Naive thymus-derived CD4-positive, alpha-beta T cell (primary cell): Measurements from ENCODE around the gene SGTA. TPM values are rescaled to one million over a fixed set of nuclear protein-coding genes. Genes with fewer than 3 reads are reported as not detected.

ENCODE experiments used
- ATAC-seq: fragments of 150-1000 bp; cut with Tn5 transposase; 2 replicates; pipeline ENCODE4 v1.10.0; 2021; ENCODE audit warnings: mild to moderate bottlenecking, moderate library complexity
- CTCF ChIA-PET: fragments of 350-600 bp; sonication (Branson Sonifier 250); formaldehyde crosslinking; loops from one replicate; lab custom pipeline; 2021; ENCODE audit warnings: antibody characterized with exemption; lab: Charles Lee
- POLR2A ChIA-PET: fragments of 350-600 bp; sonication (Branson Sonifier 250); formaldehyde crosslinking; loops from one replicate; lab custom pipeline; 2021; ENCODE audit warnings: antibody characterized with exemption, inconsistent platforms; lab: Charles Lee
- DNase-seq, 9 donors: peaks; one replicate each; pipeline versions ENCODE4 v3.0.0 to v3.0.0-alpha.2; 2020 to 2022; ENCODE audit warnings: mixed read lengths in 1 of 9
- H3K27ac ChIP-seq: one replicate; pipeline ENCODE4 v1.7.0; 2013; ENCODE audit warnings: mild to moderate bottlenecking, low read depth, low read length, moderate library complexity
- H3K27me3 ChIP-seq, 2 donors: one replicate each; pipeline ENCODE4 v1.7.0; 2013; ENCODE audit warnings: low read length in 2 of 2, mild to moderate bottlenecking in 2 of 2, moderate library complexity in 2 of 2; ENCODE audit not compliant: control insufficient read depth in 2 of 2, insufficient read depth in 2 of 2
- H3K36me3 ChIP-seq, 3 experiments: 1 replicate in 2 of 3; 2 replicates in 1 of 3; pipeline ENCODE4 v1.7.0; 2013; ENCODE audit warnings: low read length in 3 of 3, mild to moderate bottlenecking in 3 of 3, moderate library complexity in 1 of 3; ENCODE audit not compliant: insufficient read depth in 3 of 3, control insufficient read depth in 2 of 3
- H3K4me1 ChIP-seq, 2 donors: one replicate each; pipeline ENCODE4 v1.7.0; 2013; ENCODE audit warnings: low read length in 2 of 2, mild to moderate bottlenecking in 2 of 2, moderate library complexity in 1 of 2; ENCODE audit not compliant: control insufficient read depth in 2 of 2, insufficient read depth in 2 of 2
- H3K4me3 ChIP-seq: 2 replicates; pipeline ENCODE4 v1.7.0; 2013; ENCODE audit warnings: mild to moderate bottlenecking, low read length
- H3K9me3 ChIP-seq, 3 experiments: 1 replicate in 2 of 3; 2 replicates in 1 of 3; pipeline ENCODE4 v1.7.0; 2013; ENCODE audit warnings: low read length in 3 of 3; ENCODE audit not compliant: control insufficient read depth in 2 of 3
- H3K27ac Mint-ChIP-seq, 9 donors: one replicate each; pipeline ENCODE4 v1.8.0; 2020 to 2022; ENCODE audit warnings: mixed read lengths in 9 of 9, mild to moderate bottlenecking in 8 of 9, moderate library complexity in 5 of 9, inconsistent platforms in 2 of 9
- H3K27me3 Mint-ChIP-seq, 5 donors: one replicate each; pipeline ENCODE4 v1.8.0; 2021 to 2022; ENCODE audit warnings: mixed read lengths in 5 of 5, mild to moderate bottlenecking in 1 of 5
- H3K36me3 Mint-ChIP-seq, 5 donors: one replicate each; pipeline ENCODE4 v1.8.0; 2020 to 2022; ENCODE audit warnings: mixed read lengths in 5 of 5, mild to moderate bottlenecking in 3 of 5, inconsistent platforms in 1 of 5
- H3K4me1 Mint-ChIP-seq, 7 donors: one replicate each; pipeline ENCODE4 v1.8.0; 2020 to 2022; ENCODE audit warnings: mixed read lengths in 7 of 7, mild to moderate bottlenecking in 3 of 7, inconsistent platforms in 1 of 7
- H3K4me3 Mint-ChIP-seq, 10 donors: one replicate each; pipeline ENCODE4 v1.8.0; 2020 to 2022; ENCODE audit warnings: mild to moderate bottlenecking in 10 of 10, mixed read lengths in 10 of 10, moderate library complexity in 6 of 10, inconsistent platforms in 2 of 10
- H3K9me3 Mint-ChIP-seq, 11 donors: one replicate each; pipeline ENCODE4 v1.8.0; 2020 to 2022; ENCODE audit warnings: mixed read lengths in 11 of 11, mild to moderate bottlenecking in 4 of 11, inconsistent platforms in 1 of 11, moderate library complexity in 1 of 11
- intact Hi-C, 2 donors: fragments of 100-400 bp; cut with micrococcal nuclease; formaldehyde crosslinking; loops; one replicate each; pipeline ENCODE4 v1.15.1; 2023
- polyA plus RNA-seq, 2 donors: library from polyadenylated mRNA; unstranded; fragments of 300-500 nt; fragmentation: Illumina TruSeq; gene quantifications; one replicate each; pipeline ENCODE4 v1.2.3, GENCODE V29; 2021
- total RNA-seq, 6 experiments: library from RNA in 5 of 6; stranded (reverse) in 5 of 6; gene quantifications; 1 replicate in 5 of 6; 2 replicates in 1 of 6; pipeline ENCODE4 v1.2.3 and lab custom pipeline; 2021 to 2026

The SGTA gene
- total and polyA plus RNA-seq, 7 experiments from 2014 or later, result 25.3 to 47.8 (median 37.9) TPM

DNA sequence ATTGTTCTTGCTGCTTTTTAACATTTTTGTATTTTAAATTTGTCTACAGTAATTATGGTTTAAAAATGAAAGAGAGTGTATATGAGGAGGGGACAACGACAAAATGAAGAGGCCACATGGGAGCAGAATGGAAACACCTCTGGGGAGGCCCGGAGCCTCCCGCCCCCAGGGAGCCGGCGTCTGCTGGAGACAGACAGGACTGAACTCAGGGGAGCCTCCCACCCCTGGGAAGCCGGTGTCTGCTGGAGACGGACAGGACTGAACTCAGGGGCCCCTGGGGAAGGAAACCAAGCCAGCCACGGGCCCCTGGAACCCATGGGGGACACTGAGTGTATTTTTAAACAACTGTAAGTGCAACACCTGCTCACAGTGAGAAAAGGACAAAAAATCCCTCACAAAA is 26.6 kb downstream of the SGTA start:
- H3K4me3 ChIP-seq, result no peak overlapping the region
- H3K4me1 ChIP-seq, result no peaks in the 10 kb centered on the region
- H3K27ac Mint-ChIP-seq, result no peak overlapping the region
- ATAC-seq, result no peak
- no peaks in the 10 kb centered on the region for H3K27me3 Mint-ChIP-seq
- peaks cover 0 to 61% (median 0%) of the 10 kb centered on the region in 3 experiments for H3K36me3 ChIP-seq
- no peak for DNase-seq
- no peaks in the 10 kb centered on the region for H3K27me3 ChIP-seq
- H3K9me3 ChIP-seq, result no peaks in the 10 kb centered on the region
- peaks cover 0 to 2% (median 0%) of the 10 kb centered on the region in 7 donors for H3K4me1 Mint-ChIP-seq
- intact Hi-C loops, result no loop called here
- POLR2A ChIA-PET, result no interaction called here
- no peaks in the 10 kb centered on the region for H3K9me3 Mint-ChIP-seq
- H3K36me3 Mint-ChIP-seq, result peaks cover 0 to 20% (median 6%) of the 10 kb centered on the region in 5 donors
- CTCF ChIA-PET, result interaction anchor here (0.6 kb wide), 1 partner anchor 974 kb away, joined by 3 read pairs; no protein-coding TSS in a partner anchor
- no peak overlapping the region for H3K4me3 Mint-ChIP-seq
- H3K27ac ChIP-seq, result no peak overlapping the region

GRCh38 chr19:2755811-2756210 is 27.3 kb downstream of the SGTA start:
- peaks cover 0 to 2% (median 0%) of the 10 kb centered on the region in 7 donors for H3K4me1 Mint-ChIP-seq
- intact Hi-C loops, result no loop called here
- DNase-seq (no peak), ATAC-seq (no peak)
- ChIA-PET CTCF (interaction anchor here (0.6 kb wide), 1 partner anchor 973 kb away, joined by 3 read pairs; no protein-coding TSS in a partner anchor), POLR2A (interaction anchor here (0.6 kb wide), 1 partner anchor 40 kb away, joined by 3 read pairs; no protein-coding TSS in a partner anchor)
- H3K27me3 Mint-ChIP-seq, result no peaks in the 10 kb centered on the region
- no peaks in the 10 kb centered on the region for H3K9me3 Mint-ChIP-seq
- Histone ChIP-seq H3K27me3 (no peaks in the 10 kb centered on the region), H3K9me3 (no peaks in the 10 kb centered on the region), H3K4me1 (no peaks in the 10 kb centered on the region), H3K4me3 (no peak overlapping the region), H3K27ac (no peak overlapping the region), H3K36me3 (peaks cover 0 to 54% (median 0%) of the 10 kb centered on the region in 3 experiments)
- no peak overlapping the region for H3K4me3 Mint-ChIP-seq
- no peak overlapping the region for H3K27ac Mint-ChIP-seq
- H3K36me3 Mint-ChIP-seq, result peaks cover 0 to 20% (median 6%) of the 10 kb centered on the region in 5 donors

DNA sequence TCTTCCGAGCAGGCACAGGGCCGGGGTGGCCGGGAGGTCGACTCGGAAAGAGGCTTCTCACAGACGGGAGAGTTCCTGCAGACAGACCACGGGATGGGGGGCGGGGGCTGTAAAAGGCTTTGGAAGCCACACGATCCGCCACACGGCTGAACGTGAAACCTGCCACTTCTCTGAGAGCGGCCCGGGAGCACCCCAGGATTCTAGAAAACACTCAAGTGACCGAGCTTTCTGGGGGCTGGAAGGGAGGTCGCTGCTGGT is 27.7 kb downstream of the SGTA start:
- no peaks in the 10 kb centered on the region for H3K27me3 Mint-ChIP-seq
- CTCF ChIA-PET, result no interaction called here
- H3K4me1 Mint-ChIP-seq, result peaks cover 0 to 2% (median 0%) of the 10 kb centered on the region in 7 donors
- no peaks in the 10 kb centered on the region for H3K9me3 Mint-ChIP-seq
- H3K27ac Mint-ChIP-seq, result no peak overlapping the region
- Histone ChIP-seq H3K27me3 (no peaks in the 10 kb centered on the region), H3K9me3 (no peaks in the 10 kb centered on the region), H3K4me1 (no peaks in the 10 kb centered on the region), H3K36me3 (peaks cover 0 to 50% (median 0%) of the 10 kb centered on the region in 3 experiments), H3K27ac (no peak overlapping the region), H3K4me3 (no peak overlapping the region)
- ATAC-seq (no peak), DNase-seq (no peak)
- POLR2A ChIA-PET, result no interaction called here
- no peak overlapping the region for H3K4me3 Mint-ChIP-seq
- peaks cover 0 to 20% (median 6%) of the 10 kb centered on the region in 5 donors for H3K36me3 Mint-ChIP-seq
- intact Hi-C loops, result no loop called here

DNA sequence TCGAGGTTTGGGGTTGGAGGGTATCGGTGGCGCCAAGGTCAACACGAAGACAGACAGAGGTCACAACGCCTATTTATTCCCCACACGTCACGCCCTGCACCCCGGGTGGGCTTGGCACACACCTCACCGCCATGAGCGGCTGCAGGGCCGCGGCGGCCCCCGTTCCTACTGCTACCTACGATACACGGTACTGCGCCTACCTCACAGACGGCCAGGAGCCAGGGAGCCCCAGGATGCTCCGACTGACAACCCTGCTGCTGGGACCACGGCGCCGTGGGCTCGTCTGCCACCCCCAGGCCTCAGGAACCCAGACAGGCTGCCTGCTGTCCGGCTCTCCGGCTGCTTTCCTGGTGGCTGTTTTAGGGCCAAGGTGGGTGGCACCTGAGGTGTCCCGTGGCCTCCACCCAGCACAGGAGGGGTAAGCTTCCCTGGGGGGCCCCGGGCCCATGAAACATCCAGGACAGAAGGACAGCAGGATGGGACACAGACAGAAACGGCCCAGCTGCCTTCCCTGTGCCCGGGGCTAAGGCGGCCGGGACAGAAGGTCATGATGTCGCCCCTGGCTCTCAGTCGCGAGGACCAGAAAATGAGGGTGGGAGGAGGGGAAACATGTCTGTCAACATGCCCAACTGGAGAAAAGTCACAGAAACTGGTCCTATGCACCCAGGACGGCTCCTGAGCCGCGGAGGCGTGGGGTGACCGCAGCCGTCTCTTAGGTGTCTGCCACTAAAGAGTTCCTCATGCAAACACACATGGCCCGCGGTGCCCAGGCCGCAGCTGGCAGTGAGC is 28.2 kb downstream of the SGTA start:
- Mint-ChIP-seq H3K4me1 (peaks cover 0 to 2% (median 0%) of the 10 kb centered on the region in 7 donors), H3K27ac (no peak overlapping the region), H3K27me3 (no peaks in the 10 kb centered on the region), H3K36me3 (peaks cover 0 to 20% (median 6%) of the 10 kb centered on the region in 5 donors), H3K9me3 (no peaks in the 10 kb centered on the region), H3K4me3 (no peak overlapping the region)
- Histone ChIP-seq H3K36me3 (peaks cover 0 to 49% (median 0%) of the 10 kb centered on the region in 3 experiments), H3K9me3 (no peaks in the 10 kb centered on the region), H3K27me3 (no peaks in the 10 kb centered on the region), H3K4me3 (no peak overlapping the region), H3K27ac (no peak overlapping the region), H3K4me1 (no peaks in the 10 kb centered on the region)
- intact Hi-C loops, result no loop called here
- POLR2A ChIA-PET, result no interaction called here
- CTCF ChIA-PET, result no interaction called here
- ATAC-seq, result no peak
- DNase-seq, result no peak

DNA sequence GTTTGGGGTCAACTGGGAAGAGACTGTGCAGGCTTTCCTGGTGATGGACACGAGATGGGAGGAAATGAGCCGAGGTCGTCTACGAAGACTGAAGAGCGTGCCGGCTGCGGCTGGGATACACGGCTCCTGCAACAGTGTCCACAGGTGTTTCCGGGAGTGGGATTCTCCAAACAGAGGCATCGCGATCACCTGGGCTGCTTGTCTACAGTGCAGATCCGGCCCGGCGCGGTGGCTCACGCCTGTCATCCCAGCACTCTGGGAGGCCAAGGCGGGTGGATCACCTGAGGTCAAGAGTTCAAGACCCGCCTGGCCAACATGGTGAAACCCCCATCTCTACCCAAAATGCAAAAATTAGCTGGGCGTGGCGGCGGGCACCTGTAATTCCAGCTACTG is 31.6 kb downstream of the SGTA start:
- DNase-seq (no peak), ATAC-seq (no peak)
- ChIA-PET POLR2A (no interaction called here), CTCF (interaction anchor here (4.3 kb wide), 1 partner anchor 104 kb away, joined by 44 read pairs; no protein-coding TSS in a partner anchor)
- Histone ChIP-seq H3K36me3 (peaks cover 0 to 23% (median 0%) of the 10 kb centered on the region in 3 experiments), H3K4me1 (peaks cover 0 to 3% of the 10 kb centered on the region in 2 donors), H3K27me3 (no peaks in the 10 kb centered on the region), H3K9me3 (no peaks in the 10 kb centered on the region), H3K27ac (no peak overlapping the region), H3K4me3 (no peak overlapping the region)
- intact Hi-C loops, result no loop called here
- Mint-ChIP-seq H3K27me3 (peaks cover 0 to 2% (median 0%) of the 10 kb centered on the region in 5 donors), H3K36me3 (peaks cover 0 to 5% (median 0%) of the 10 kb centered on the region in 5 donors), H3K9me3 (no peaks in the 10 kb centered on the region), H3K27ac (no peak overlapping the region), H3K4me1 (no peaks in the 10 kb centered on the region), H3K4me3 (no peak overlapping the region)

- POLR2A ChIA-PET, result no interaction called here
- Histone ChIP-seq H3K9me3 (no peaks in the 10 kb centered on the region), H3K4me3 (no peak overlapping the region), H3K36me3 (peaks cover 0 to 20% (median 0%) of the 10 kb centered on the region in 3 experiments), H3K4me1 (peaks cover 0 to 3% of the 10 kb centered on the region in 2 donors), H3K27me3 (no peaks in the 10 kb centered on the region), H3K27ac (no peak overlapping the region)
- Mint-ChIP-seq H3K4me1 (no peaks in the 10 kb centered on the region), H3K36me3 (peaks cover 0 to 5% (median 0%) of the 10 kb centered on the region in 5 donors), H3K27ac (no peak overlapping the region), H3K4me3 (no peak overlapping the region), H3K9me3 (no peaks in the 10 kb centered on the region), H3K27me3 (peaks cover 0 to 2% (median 0%) of the 10 kb centered on the region in 5 donors)
- CTCF ChIA-PET, result interaction anchor here (0.6 to 4.3 kb wide), 2 partner anchors 103 to 156 kb away, joined by 3 to 44 read pairs; no protein-coding TSS in a partner anchor
- intact Hi-C loops, result no loop called here
- no peak for DNase-seq
- no peak for ATAC-seq
Observed at GRCh38 chr19:2750808-2751437, 32.1 kb downstream of the SGTA start.
